Measurements from ENCODE around the gene FANCC. TPM values are rescaled to one million over a fixed set of nuclear protein-coding genes. Genes with fewer than 3 reads are reported as not detected.

FANCC gene
- total RNA-seq, 1 experiment from 2014 or later, result 19.4 TPM

DNA sequence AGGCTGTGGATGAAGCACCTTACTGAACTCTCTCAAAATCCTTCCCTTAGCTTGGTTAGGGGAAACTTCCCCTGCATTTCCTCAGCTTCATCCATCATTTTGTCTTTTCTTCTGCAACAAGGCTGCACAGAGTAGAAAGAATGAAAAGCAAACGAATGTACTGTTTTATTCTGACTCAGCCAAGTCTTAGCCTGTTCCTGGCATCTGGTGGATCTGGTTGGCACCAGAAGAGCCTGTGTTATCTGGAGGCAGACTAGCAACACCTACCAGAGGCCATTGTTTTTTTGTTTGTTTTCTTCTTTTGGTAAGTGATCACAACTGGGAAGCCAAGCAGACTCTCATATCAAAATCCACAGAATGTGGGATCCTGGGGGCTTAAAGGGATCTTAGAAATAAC, 200.7 kb downstream of the FANCC start:
- no peaks in the 10 kb centered on the region for H3K4me1 ChIP-seq (ENCODE audit: control insufficient read depth in 1 of 2, insufficient read depth in 2 of 2, low read length in 2 of 2)
- no peaks in the 10 kb centered on the region for H4K20me1 ChIP-seq (ENCODE audit: insufficient read depth)
- no peaks in the 10 kb centered on the region for H3K79me2 ChIP-seq (ENCODE audit: insufficient read depth, low read length)
- no peak overlapping the region for H3K4me2 ChIP-seq (ENCODE audit: low read length)
- CTCF ChIA-PET, result interaction anchor here (1.5 to 3.2 kb wide), 2 partner anchors 9 to 12 kb away, joined by 3 to 22 read pairs; no protein-coding TSS in a partner anchor
- no peaks in the 10 kb centered on the region for H3K9me2 ChIP-seq (ENCODE audit: insufficient read depth)
- BruUV-seq (replicated peaks), result no TSS peak
- ATAC-seq, result no peak
- H3K36me3 ChIP-seq (ENCODE audit: control insufficient read depth in 1 of 2, insufficient read depth in 2 of 2, low read length in 2 of 2), result 0 out of 4 replicates have a peak, but pooled peaks cover 0 to 4% of the 10 kb centered on the region in 2 experiments
- no peak overlapping the region for H2AFZ ChIP-seq (ENCODE audit: low read depth, low read length, poor library complexity, severe bottlenecking)
- H3K9me3 ChIP-seq (ENCODE audit: control insufficient read depth in 1 of 2, insufficient read depth in 1 of 2, low read depth in 1 of 2, low read length in 2 of 2), result no peaks in the 10 kb centered on the region
- no peak overlapping the region for H3K4me3 ChIP-seq (replicated peaks in 1 of 2; ENCODE audit: low read depth in 1 of 2, low read length in 2 of 2)
- RAD21 ChIA-PET (ENCODE audit: low non-redundant PET in 1 of 2, low total read pairs in 2 of 2, uncharacterized antibody in 2 of 2, unreplicated experiment in 2 of 2), result no interaction called here
- POLR2A ChIA-PET, result no interaction called here
- TF ChIP-seq YY1 (IDR thresholded peaks at IDR 0.05; ENCODE audit: extremely low read depth, insufficient replicate concordance, low read depth, low read length) (no peak), JUND (IDR thresholded peaks at IDR 0.05) (no peak), CEBPB (IDR thresholded peaks at IDR 0.05; ENCODE audit: low read depth) (no peak), EZH2 (IDR thresholded peaks at IDR 0.05) (no peak), POLR2AphosphoS5 (IDR thresholded peaks at IDR 0.05; ENCODE audit: low read depth, low read length) (no peak), FOSL1 (IDR thresholded peaks at IDR 0.05; ENCODE audit: low read depth) (no peak), POLR2A (IDR thresholded peaks at IDR 0.05; ENCODE audit: borderline replicate concordance, extremely low read depth, insufficient read depth, insufficient read length) (no peak), EGR1 (IDR thresholded peaks at IDR 0.05; ENCODE audit: low read depth) (no peak), SRF (IDR thresholded peaks at IDR 0.05; ENCODE audit: low read depth) (no peak), ZNF274 (IDR thresholded peaks at IDR 0.05; ENCODE audit: low read depth, low read length) (no peak)
- TF ChIP-seq, protein P1, sequence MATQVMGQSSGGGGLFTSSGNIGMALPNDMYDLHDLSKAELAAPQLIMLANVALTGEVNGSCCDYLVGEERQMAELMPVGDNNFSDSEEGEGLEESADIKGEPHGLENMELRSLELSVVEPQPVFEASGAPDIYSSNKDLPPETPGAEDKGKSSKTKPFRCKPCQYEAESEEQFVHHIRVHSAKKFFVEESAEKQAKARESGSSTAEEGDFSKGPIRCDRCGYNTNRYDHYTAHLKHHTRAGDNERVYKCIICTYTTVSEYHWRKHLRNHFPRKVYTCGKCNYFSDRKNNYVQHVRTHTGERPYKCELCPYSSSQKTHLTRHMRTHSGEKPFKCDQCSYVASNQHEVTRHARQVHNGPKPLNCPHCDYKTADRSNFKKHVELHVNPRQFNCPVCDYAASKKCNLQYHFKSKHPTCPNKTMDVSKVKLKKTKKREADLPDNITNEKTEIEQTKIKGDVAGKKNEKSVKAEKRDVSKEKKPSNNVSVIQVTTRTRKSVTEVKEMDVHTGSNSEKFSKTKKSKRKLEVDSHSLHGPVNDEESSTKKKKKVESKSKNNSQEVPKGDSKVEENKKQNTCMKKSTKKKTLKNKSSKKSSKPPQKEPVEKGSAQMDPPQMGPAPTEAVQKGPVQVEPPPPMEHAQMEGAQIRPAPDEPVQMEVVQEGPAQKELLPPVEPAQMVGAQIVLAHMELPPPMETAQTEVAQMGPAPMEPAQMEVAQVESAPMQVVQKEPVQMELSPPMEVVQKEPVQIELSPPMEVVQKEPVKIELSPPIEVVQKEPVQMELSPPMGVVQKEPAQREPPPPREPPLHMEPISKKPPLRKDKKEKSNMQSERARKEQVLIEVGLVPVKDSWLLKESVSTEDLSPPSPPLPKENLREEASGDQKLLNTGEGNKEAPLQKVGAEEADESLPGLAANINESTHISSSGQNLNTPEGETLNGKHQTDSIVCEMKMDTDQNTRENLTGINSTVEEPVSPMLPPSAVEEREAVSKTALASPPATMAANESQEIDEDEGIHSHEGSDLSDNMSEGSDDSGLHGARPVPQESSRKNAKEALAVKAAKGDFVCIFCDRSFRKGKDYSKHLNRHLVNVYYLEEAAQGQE (IDR thresholded peaks at IDR 0.05; ENCODE audit: low read depth), result no peak
- no peak overlapping the region for H3K27ac ChIP-seq (ENCODE audit: low read depth, low read length)
- no peak overlapping the region for H3K9ac ChIP-seq (ENCODE audit: low read length)
- DNase-seq (ENCODE audit: low read depth, low spot score), result no peak
- intact Hi-C loops (cut with micrococcal nuclease), result no loop called here
- no peaks in the 10 kb centered on the region for H3K27me3 ChIP-seq (ENCODE audit: insufficient read depth, low read length)
